ENCODE results near the gene EVL. TPM values are rescaled to one million over a fixed set of nuclear protein-coding genes. Genes with fewer than 3 reads are reported as not detected.
"Not testable (repeated sequence)": the region's sequence is repeated elsewhere in the genome, so short reads cannot be mapped to it uniquely, and the experiment has no call there.

The EVL gene
- total RNA-seq, 2 experiments from 2014 or later, result 206 to 298 TPM

DNA sequence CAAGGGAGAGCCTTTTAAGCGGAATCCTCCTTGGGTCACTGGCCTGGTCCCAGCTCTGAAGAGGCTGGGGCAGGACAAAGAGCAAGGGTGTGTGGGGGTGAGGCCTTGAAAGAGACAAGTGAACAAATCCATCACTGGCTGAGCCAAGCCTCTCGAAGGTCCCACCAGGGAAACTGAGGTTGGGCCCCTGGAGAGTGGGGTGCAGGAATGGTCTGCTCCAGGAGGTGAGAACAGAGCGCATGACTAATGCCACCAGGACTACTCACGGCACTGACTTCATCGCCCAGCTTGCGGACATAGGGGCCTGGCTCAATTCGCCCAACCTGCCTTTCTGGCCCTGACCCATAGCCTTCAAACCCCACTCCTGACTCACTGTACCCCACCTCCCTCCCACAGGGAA lies 113.5 kb downstream of the EVL start:
- Histone ChIP-seq H2AFZ (ENCODE audit: low read length) (no peak overlapping the region), H3K4me3 (ENCODE audit: low read depth, low read length, poor library complexity, severe bottlenecking) (no peak overlapping the region), H3K9me3 (ENCODE audit: low read length) (no peaks in the 10 kb centered on the region), H3K36me3 (ENCODE audit: insufficient read depth, low read length) (no peaks in the 10 kb centered on the region), H3K27ac (ENCODE audit: low read depth, low read length, poor library complexity, severe bottlenecking) (no peak overlapping the region), H4K20me1 (ENCODE audit: insufficient read depth, low read length) (no peaks in the 10 kb centered on the region), H3K79me2 (ENCODE audit: insufficient read depth, low read depth, low read length) (no peaks in the 10 kb centered on the region), H3K4me2 (ENCODE audit: low read length) (no peak overlapping the region), H3K4me1 (ENCODE audit: insufficient read depth, low read length, poor library complexity, severe bottlenecking) (no peaks in the 10 kb centered on the region), H3K9me2 (ENCODE audit: insufficient read depth, low read length) (no peaks in the 10 kb centered on the region)
- ChIA-PET POLR2A (no interaction called here), CTCF (ENCODE audit: unreplicated experiment) (no interaction called here)
- no TSS peak for BruUV-seq (replicated peaks)
- TF ChIP-seq EZH2phosphoT487 (IDR thresholded peaks at IDR 0.05; ENCODE audit: borderline replicate concordance, low read depth, low read length), result no peak
- TF ChIP-seq, protein P1, sequence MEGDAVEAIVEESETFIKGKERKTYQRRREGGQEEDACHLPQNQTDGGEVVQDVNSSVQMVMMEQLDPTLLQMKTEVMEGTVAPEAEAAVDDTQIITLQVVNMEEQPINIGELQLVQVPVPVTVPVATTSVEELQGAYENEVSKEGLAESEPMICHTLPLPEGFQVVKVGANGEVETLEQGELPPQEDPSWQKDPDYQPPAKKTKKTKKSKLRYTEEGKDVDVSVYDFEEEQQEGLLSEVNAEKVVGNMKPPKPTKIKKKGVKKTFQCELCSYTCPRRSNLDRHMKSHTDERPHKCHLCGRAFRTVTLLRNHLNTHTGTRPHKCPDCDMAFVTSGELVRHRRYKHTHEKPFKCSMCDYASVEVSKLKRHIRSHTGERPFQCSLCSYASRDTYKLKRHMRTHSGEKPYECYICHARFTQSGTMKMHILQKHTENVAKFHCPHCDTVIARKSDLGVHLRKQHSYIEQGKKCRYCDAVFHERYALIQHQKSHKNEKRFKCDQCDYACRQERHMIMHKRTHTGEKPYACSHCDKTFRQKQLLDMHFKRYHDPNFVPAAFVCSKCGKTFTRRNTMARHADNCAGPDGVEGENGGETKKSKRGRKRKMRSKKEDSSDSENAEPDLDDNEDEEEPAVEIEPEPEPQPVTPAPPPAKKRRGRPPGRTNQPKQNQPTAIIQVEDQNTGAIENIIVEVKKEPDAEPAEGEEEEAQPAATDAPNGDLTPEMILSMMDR (conservative IDR thresholded peaks at IDR 0.05; ENCODE audit: low read length), result no peak
- intact Hi-C loops (cut with micrococcal nuclease; ENCODE audit: unreplicated experiment), result no loop called here
- DNase-seq (ENCODE audit: low spot score), result no peak

DNA sequence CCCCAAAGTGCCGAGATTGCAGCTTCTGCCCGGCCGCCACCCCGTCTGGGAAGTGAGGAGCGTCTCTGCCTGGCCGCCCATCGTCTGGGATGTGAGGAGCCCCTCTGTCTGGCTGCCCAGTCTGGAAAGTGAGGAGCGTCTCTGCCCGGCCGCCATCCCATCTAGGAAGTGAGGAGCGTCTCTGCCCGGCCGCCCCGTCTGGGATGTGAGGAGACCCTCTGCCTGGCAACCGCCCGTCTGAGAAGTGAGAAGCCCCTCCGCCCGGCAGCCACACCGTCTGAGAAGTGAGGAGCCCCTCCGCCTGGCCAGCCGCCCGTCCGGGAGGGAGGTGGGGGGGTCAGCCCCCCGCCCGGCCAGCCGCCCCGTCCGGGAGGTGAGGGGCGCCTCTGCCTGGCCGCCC lies 115.4 kb downstream of the EVL start:
- CTCF ChIA-PET (ENCODE audit: unreplicated experiment); BruUV-seq (replicated peaks); H3K4me3 ChIP-seq (ENCODE audit: low read depth, low read length, poor library complexity, severe bottlenecking); DNase-seq (ENCODE audit: low spot score); H4K20me1 ChIP-seq (ENCODE audit: insufficient read depth, low read length); H3K4me2 ChIP-seq (ENCODE audit: low read length); H3K4me1 ChIP-seq (ENCODE audit: insufficient read depth, low read length, poor library complexity, severe bottlenecking); H2AFZ ChIP-seq (ENCODE audit: low read length); H3K27ac ChIP-seq (ENCODE audit: low read depth, low read length, poor library complexity, severe bottlenecking); H3K9me3 ChIP-seq (ENCODE audit: low read length); H3K36me3 ChIP-seq (ENCODE audit: insufficient read depth, low read length); intact Hi-C loops (cut with micrococcal nuclease; ENCODE audit: unreplicated experiment); H3K79me2 ChIP-seq (ENCODE audit: insufficient read depth, low read depth, low read length); POLR2A ChIA-PET; H3K9me2 ChIP-seq (ENCODE audit: insufficient read depth, low read length): not testable (repeated sequence)

- H3K27ac ChIP-seq (ENCODE audit: low read depth, low read length, poor library complexity, severe bottlenecking); BruUV-seq (replicated peaks); DNase-seq (ENCODE audit: low spot score); CTCF ChIA-PET (ENCODE audit: unreplicated experiment); H3K4me1 ChIP-seq (ENCODE audit: insufficient read depth, low read length, poor library complexity, severe bottlenecking); H4K20me1 ChIP-seq (ENCODE audit: insufficient read depth, low read length); H3K79me2 ChIP-seq (ENCODE audit: insufficient read depth, low read depth, low read length); H3K4me3 ChIP-seq (ENCODE audit: low read depth, low read length, poor library complexity, severe bottlenecking); H2AFZ ChIP-seq (ENCODE audit: low read length); H3K9me3 ChIP-seq (ENCODE audit: low read length); H3K4me2 ChIP-seq (ENCODE audit: low read length); intact Hi-C loops (cut with micrococcal nuclease; ENCODE audit: unreplicated experiment); H3K36me3 ChIP-seq (ENCODE audit: insufficient read depth, low read length); POLR2A ChIA-PET; H3K9me2 ChIP-seq (ENCODE audit: insufficient read depth, low read length): not testable (repeated sequence)
These were observed 116.8 kb downstream of the EVL start for GRCh38 chr14:100181876-100182551.
